ENCODE measurements around the gene ARFGAP3. TPM values are rescaled to one million over a fixed set of nuclear protein-coding genes. Genes with fewer than 3 reads are reported as not detected.

The ARFGAP3 gene
- total RNA-seq, 2 donors from 2014 or later, result 52.9 to 68.9 TPM

GRCh38 chr22:42768385-42769035, 88.6 kb downstream of the ARFGAP3 start:
- Histone ChIP-seq H3K36me3 (no peaks in the 10 kb centered on the region), H3K27ac (no peak overlapping the region), H3K4me3 (no peak overlapping the region), H3K9me3 (no peaks in the 10 kb centered on the region), H3K27me3 (replicated peaks; ENCODE audit: insufficient read depth) (no peaks in the 10 kb centered on the region), H3K4me1 (ENCODE audit: control insufficient read depth in 1 of 2, low read depth in 2 of 2) (peaks cover 4 to 14% of the 10 kb centered on the region in 2 donors)
- no peak for ATAC-seq (ENCODE audit: insufficient number of reproducible peaks, low FRiP score, low read depth)
- no peak for TF ChIP-seq CTCF (IDR thresholded peaks at IDR 0.05)
- DNase-seq (ENCODE audit: low spot score), result no peak

GRCh38 chr22:42766860-42767259, 90.2 kb downstream of the ARFGAP3 start:
- H3K9me3 ChIP-seq, result no peaks in the 10 kb centered on the region
- DNase-seq (ENCODE audit: low spot score) (no peak), ATAC-seq (ENCODE audit: insufficient number of reproducible peaks, low FRiP score, low read depth) (no peak)
- no peaks in the 10 kb centered on the region for H3K27me3 ChIP-seq (replicated peaks; ENCODE audit: insufficient read depth)
- peaks cover 4 to 14% of the 10 kb centered on the region in 2 donors for H3K4me1 ChIP-seq (ENCODE audit: control insufficient read depth in 1 of 2, low read depth in 2 of 2)
- no peaks in the 10 kb centered on the region for H3K36me3 ChIP-seq
- H3K27ac ChIP-seq, result no peak overlapping the region
- no peak overlapping the region for H3K4me3 ChIP-seq
- no peak for TF ChIP-seq CTCF (IDR thresholded peaks at IDR 0.05)

GRCh38 chr22:42764895-42765363, 92.1 kb downstream of the ARFGAP3 start:
- Histone ChIP-seq H3K27me3 (replicated peaks; ENCODE audit: insufficient read depth) (no peaks in the 10 kb centered on the region), H3K4me3 (no peak overlapping the region)
- ATAC-seq (ENCODE audit: insufficient number of reproducible peaks, low FRiP score, low read depth), result no peak

GRCh38 chr22:42763965-42764480, 93.0 kb downstream of the ARFGAP3 start:
- no peaks in the 10 kb centered on the region for H3K27me3 ChIP-seq (replicated peaks; ENCODE audit: insufficient read depth)
- no peak for TF ChIP-seq CTCF (IDR thresholded peaks at IDR 0.05)
- no peaks in the 10 kb centered on the region for H3K36me3 ChIP-seq
- H3K4me3 ChIP-seq, result no peak overlapping the region
- ATAC-seq (ENCODE audit: insufficient number of reproducible peaks, low FRiP score, low read depth), result peak; percentile 48
- H3K9me3 ChIP-seq, result no peaks in the 10 kb centered on the region
- peaks cover 0 to 4% of the 10 kb centered on the region in 2 donors for H3K4me1 ChIP-seq (ENCODE audit: control insufficient read depth in 1 of 2, low read depth in 2 of 2)
- no peak for DNase-seq (ENCODE audit: low spot score)
- H3K27ac ChIP-seq, result no peak overlapping the region

More at GRCh38 chr22:42764895-42765363, 92.1 kb downstream of the ARFGAP3 start:
- Histone ChIP-seq H3K36me3 (no peaks in the 10 kb centered on the region), H3K27ac (no peak overlapping the region), H3K9me3 (no peaks in the 10 kb centered on the region), H3K4me1 (ENCODE audit: control insufficient read depth in 1 of 2, low read depth in 2 of 2) (peaks cover 4 to 7% of the 10 kb centered on the region in 2 donors)
- TF ChIP-seq CTCF (IDR thresholded peaks at IDR 0.05), result no peak
- DNase-seq (ENCODE audit: low spot score), result no peak

GRCh38 chr22:42760806-42761565, 96.1 kb downstream of the ARFGAP3 start:
- TF ChIP-seq CTCF (IDR thresholded peaks at IDR 0.05), result no peak
- Histone ChIP-seq H3K36me3 (no peaks in the 10 kb centered on the region), H3K4me3 (no peak overlapping the region), H3K4me1 (ENCODE audit: control insufficient read depth in 1 of 2, low read depth in 2 of 2) (peaks cover 0 to 10% of the 10 kb centered on the region in 2 donors), H3K27ac (no peak overlapping the region), H3K27me3 (replicated peaks; ENCODE audit: insufficient read depth) (no peaks in the 10 kb centered on the region), H3K9me3 (no peaks in the 10 kb centered on the region)
- DNase-seq (ENCODE audit: low spot score), result no peak
- ATAC-seq (ENCODE audit: insufficient number of reproducible peaks, low FRiP score, low read depth), result no peak
